Spleen (tissue), 7 donors: ENCODE data around the gene ATE1.

ENCODE experiments used
- CTCF ChIP-seq, 11 experiments: fragments of 200-600 bp in 7 of 11; fragments of 450-650 bp in 4 of 11; sonication (generic) in 4 of 11; IDR thresholded peaks in 8 of 11; conservative IDR thresholded peaks in 3 of 11; 1 replicate in 7 of 11; 2 replicates in 4 of 11; pipeline versions ENCODE4 v1.4.0 to v1.8.0; 2016 to 2021; ENCODE audit warnings: antibody characterized with exemption in 11 of 11, inconsistent platforms in 4 of 11, mild to moderate bottlenecking in 1 of 11
- POLR2AphosphoS5 ChIP-seq, 3 donors: sonication (generic); formaldehyde crosslinking; IDR thresholded peaks; one replicate each; pipeline ENCODE4 v1.5.1; 2017; ENCODE audit warnings: antibody characterized with exemption in 3 of 3
- donor health status: DM: no; HTN: no; CAD: no; lungs with moderate emphysema.
- donor health status: DM: no; HTN: no; CAD: no.
- donor health status: DM: no; HTN: no; CAD: no.

- TF ChIP-seq CTCF (IDR thresholded peaks at IDR 0.05 in 8 of 11, conservative IDR thresholded peaks at IDR 0.05 in 3 of 11) (no peak), POLR2AphosphoS5 (IDR thresholded peaks at IDR 0.05) (no peak)
These were observed 155.4 kb downstream of the ATE1 start for GRCh38 chr10:121772406-121772805.
